T47D (cell line): ENCODE measurements around the gene SDR42E2.
A peak's percentile ranks its signal among the peaks of the same experiment; 100 is the strongest.

ENCODE experiments used
- DNase-seq, 2 experiments: peaks; one replicate each; pipeline versions ENCODE4 v3.0.0 to v3.0.0-alpha.2; 2011 to 2012; ENCODE audit warnings: low read depth in 1 of 2, low spot score in 1 of 2
- JUND ChIP-seq: IDR thresholded peaks from 2 replicates; pipeline ENCODE4 v1.6.1; 2012; ENCODE audit warnings: low read depth
- in situ Hi-C: cut with HindIII; loops from 2 replicates; pipeline ENCODE4 v1.10.0; 2016; ENCODE audit warnings: low sequenced_read_pairs, low pct_unique_long_range_greater_than_20kb

Gene SDR42E2

GRCh38 chr16:22198547-22199293, 36.4 kb downstream of the SDR42E2 start:
- no peak for TF ChIP-seq JUND
- in situ Hi-C loops, result no loop called here
- DNase-seq, result no peak

GRCh38 chr16:22202261-22202637, 39.9 kb downstream of the SDR42E2 start:
- no peak for TF ChIP-seq JUND

GRCh38 chr16:22203091-22203490, 40.8 kb downstream of the SDR42E2 start:
- in situ Hi-C loops, result no loop called here
- TF ChIP-seq JUND, result no peak
- no peak for DNase-seq

More at GRCh38 chr16:22202261-22202637, 39.9 kb downstream of the SDR42E2 start:
- in situ Hi-C loops, result no loop called here
- DNase-seq, result no peak

- no peak for TF ChIP-seq JUND
- in situ Hi-C loops, result no loop called here
- no peak for DNase-seq
These were observed 41.9 kb downstream of the SDR42E2 start for GRCh38 chr16:22204091-22204655.

GRCh38 chr16:22205577-22206012, 43.3 kb downstream of the SDR42E2 start:
- no peak for DNase-seq
- in situ Hi-C loops, result no loop called here
- TF ChIP-seq JUND, result no peak

GRCh38 chr16:22206013-22206841, 43.9 kb downstream of the SDR42E2 start, which contains the start of gene EEF2K:
EEF2K (plus strand) TSS chr16:22206278; CDS start chr16:22225730, 19,452 bp downstream.
- in situ Hi-C loops, result no loop called here
- no peak for TF ChIP-seq JUND
- peak; percentile 93 to 97 for DNase-seq

GRCh38 chr16:22206842-22207714, 44.8 kb downstream of the SDR42E2 start:
- DNase-seq, result peak; percentile 51 to 54
- no peak for TF ChIP-seq JUND
- in situ Hi-C loops, result no loop called here

GRCh38 chr16:22207715-22208360, 45.5 kb downstream of the SDR42E2 start:
- DNase-seq, result no peak
- in situ Hi-C loops, result no loop called here

GRCh38 chr16:22210285-22210684, 48.0 kb downstream of the SDR42E2 start:
- TF ChIP-seq JUND, result no peak
- in situ Hi-C loops, result no loop called here
- DNase-seq, result no peak

More at GRCh38 chr16:22207715-22208360, 45.5 kb downstream of the SDR42E2 start:
- no peak for TF ChIP-seq JUND

- in situ Hi-C loops, result no loop called here
- no peak for DNase-seq
These were observed 48.5 kb downstream of the SDR42E2 start for GRCh38 chr16:22210854-22211253.

GRCh38 chr16:22213236-22213635, 50.9 kb downstream of the SDR42E2 start:
- no peak for TF ChIP-seq JUND
- in situ Hi-C loops, result no loop called here
- no peak for DNase-seq

More at GRCh38 chr16:22210854-22211253, 48.5 kb downstream of the SDR42E2 start:
- no peak for TF ChIP-seq JUND

GRCh38 chr16:22213801-22214200, 51.5 kb downstream of the SDR42E2 start:
- in situ Hi-C loops, result no loop called here
- TF ChIP-seq JUND, result no peak
- no peak for DNase-seq
